Frontal cortex (tissue), 4 donors: ENCODE data around the gene FBXW7. TPM values are rescaled to one million over a fixed set of nuclear protein-coding genes. Genes with fewer than 3 reads are reported as not detected.

Experiments used
- DNase-seq, 2 donors: peaks; one replicate each; pipeline ENCODE4 v3.0.0; 2012; ENCODE audit warnings: low spot score in 2 of 2
- FAIRE-seq: peaks from 2 replicates; lab custom pipeline; 2012; peaks lifted over from hg19 to GRCh38; lab: Jason Lieb, UNC
- total RNA-seq: library from RNA; depleted of rRNA; stranded (reverse); fragments of >200 nt; gene quantifications from one replicate; pipeline ENCODE4 v1.2.3, GENCODE V29; 2014
- donor health status: control.
- donor health status: control.
- donor health status: control.

Gene FBXW7
- total RNA-seq, 1 donor from 2014 or later, result 433 TPM

- no peak for FAIRE-seq
- no peak for DNase-seq
Measured at GRCh38 chr4:152480326-152480725, 55.6 kb downstream of the FBXW7 start.

- no peak for DNase-seq
- FAIRE-seq, result no peak
Measured at GRCh38 chr4:152479428-152480026, 56.4 kb downstream of the FBXW7 start.

- FAIRE-seq, result no peak
- DNase-seq, result no peak
Measured at GRCh38 chr4:152478461-152479237, 57.2 kb downstream of the FBXW7 start.

DNA sequence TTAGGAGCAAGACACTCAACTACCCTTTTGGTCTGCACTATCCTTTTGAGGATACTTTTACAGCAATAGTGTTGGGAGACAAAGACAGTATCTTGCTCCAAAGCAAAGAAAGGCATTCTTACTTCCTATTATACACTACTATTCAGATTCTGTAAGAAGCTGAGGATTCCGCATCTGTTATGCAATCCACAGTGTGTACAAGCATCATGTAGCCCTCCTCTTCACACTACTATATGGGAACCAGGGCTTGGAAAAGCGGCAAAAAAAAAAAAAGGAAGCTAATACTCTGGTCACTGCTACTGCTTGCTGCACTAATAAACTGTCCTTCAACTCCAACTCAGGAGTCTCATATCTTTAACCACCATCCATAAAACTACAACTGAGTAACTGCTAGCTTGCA lies 59.1 kb downstream of the FBXW7 start:
- no peak for DNase-seq
- no peak for FAIRE-seq

DNA sequence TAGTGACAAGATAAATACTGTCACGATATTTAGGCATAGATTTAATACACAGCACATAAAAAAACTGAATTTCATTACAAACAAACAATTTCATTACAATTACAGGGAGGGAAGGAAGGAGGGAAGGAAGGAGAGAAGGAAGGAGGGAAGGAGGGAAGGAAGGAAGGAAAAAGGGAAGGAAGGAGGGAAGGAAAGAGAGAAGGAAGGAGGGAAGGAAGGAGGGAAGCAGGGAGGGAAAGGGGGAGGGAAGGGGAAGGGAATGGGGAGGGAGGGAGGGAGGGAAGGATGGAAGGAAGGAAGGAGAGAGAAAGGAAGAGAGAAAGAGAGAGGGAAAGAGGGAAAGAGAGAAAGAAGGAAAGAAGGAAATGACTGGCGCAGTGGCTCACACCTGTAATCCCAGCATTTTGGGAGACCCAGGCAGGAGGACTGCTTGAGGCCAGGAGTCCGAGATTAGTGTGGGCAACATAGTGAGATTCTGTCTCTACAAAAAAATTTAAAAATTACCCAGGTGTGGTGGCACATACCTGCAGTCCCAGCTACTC lies 64.6 kb downstream of the FBXW7 start:
- FAIRE-seq, result no peak
- no peak for DNase-seq

GRCh38 chr4:152468408-152468807 lies 67.5 kb downstream of the FBXW7 start:
- no peak for DNase-seq
- FAIRE-seq, result no peak

DNA sequence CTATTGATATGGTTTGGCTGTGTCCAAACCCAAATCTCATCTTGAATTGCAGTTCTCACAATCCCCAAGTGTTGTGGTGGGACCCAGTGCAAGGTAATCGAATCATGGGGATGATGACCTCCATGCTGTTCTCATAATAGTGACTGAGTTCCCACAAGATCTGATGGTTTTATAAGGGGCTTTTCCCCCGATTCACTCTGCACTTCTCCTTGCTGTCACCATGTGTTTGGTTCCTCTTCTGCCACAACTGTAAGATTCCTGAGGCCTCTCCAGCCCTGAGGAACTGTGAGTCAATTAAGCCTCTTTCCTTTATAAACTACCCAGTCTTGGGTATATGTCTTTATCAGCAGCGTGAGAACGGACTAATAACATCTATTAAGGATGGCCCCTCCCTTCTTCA lies 68.8 kb downstream of the FBXW7 start:
- DNase-seq (no peak), FAIRE-seq (no peak)

DNA sequence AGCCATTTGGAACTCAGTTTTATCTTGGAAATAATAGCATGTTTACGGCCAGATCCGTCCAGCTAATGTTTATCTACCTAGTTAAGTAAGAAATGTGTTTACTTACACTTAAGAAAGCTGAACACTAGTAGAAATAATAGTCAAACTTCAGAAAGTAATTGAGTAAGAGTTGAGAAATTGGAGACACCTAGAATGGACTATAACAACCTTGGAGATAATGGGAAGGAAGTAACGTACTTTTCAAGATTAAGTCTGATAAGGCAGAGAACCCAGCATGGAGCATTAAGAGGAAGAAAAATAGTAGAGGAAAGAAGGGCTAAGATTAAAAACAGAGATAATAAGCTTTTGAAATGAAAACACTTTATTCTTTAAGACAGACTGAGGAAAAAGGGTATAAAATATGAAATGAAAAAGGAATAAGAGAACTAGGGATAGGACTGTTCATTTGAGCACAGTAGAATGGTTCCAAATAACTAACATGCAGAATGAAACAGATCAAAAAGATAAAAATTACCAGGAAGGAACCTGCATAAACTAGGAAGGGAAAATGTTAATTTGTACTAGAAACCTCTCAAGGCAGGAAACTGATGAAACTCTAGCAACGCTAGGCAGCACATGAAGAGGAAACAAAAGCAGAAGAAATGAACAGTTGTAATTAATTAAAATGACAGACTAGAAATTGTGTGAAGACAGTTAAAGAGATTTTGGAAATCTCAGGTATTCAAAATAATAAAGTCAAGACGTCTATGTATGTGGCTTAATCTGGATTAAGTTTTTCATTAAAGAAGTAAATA lies 71.7 kb downstream of the FBXW7 start:
- FAIRE-seq, result no peak
- DNase-seq, result no peak

GRCh38 chr4:152463562-152463961 lies 72.3 kb downstream of the FBXW7 start:
- FAIRE-seq, result no peak
- DNase-seq, result no peak

DNA sequence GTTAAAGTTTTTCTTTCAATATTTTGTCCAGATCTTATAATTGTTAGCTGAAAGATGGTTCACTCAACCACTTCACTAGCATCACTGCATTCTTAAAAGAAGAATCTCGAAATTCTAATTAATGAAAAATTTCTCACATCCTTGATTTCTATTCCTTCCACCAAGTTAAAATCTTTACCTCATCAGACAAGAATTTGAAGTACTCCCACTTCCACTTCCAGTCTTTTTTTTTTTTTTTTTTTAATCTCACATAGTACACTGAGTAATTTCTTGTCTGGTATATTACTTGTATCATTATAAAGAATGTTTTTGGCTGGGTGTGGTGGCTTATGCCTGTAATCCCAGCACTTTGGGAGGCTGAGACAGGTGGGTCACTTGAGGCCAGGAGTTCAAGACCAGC lies 73.2 kb downstream of the FBXW7 start:
- DNase-seq, result no peak
- no peak for FAIRE-seq

GRCh38 chr4:152462047-152462446 lies 73.8 kb downstream of the FBXW7 start:
- FAIRE-seq (no peak), DNase-seq (no peak)

- DNase-seq, result no peak
Measured at GRCh38 chr4:152460488-152460887, 75.4 kb downstream of the FBXW7 start.

DNA sequence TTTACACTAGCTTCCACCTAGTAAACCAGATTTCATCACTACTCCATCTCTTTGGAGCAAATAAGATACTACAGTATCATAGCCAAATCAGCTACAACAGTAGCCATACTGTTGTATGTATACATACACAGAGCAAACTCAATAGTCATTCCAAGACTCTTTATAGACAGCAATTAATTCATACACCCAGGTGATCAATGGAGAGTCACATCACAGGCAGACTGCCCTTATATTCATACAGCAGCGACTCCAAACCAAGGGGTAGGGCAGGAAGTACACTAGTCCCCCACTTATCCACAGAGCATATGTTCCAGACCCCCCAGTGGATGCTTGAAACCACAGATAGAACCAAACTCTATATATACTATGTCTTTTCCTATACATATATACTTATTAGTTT lies 76.6 kb downstream of the FBXW7 start:
- DNase-seq (no peak), FAIRE-seq (no peak)

More at GRCh38 chr4:152460488-152460887, 75.4 kb downstream of the FBXW7 start:
- FAIRE-seq, result no peak

GRCh38 chr4:152458801-152459302 lies 77.0 kb downstream of the FBXW7 start:
- no peak for DNase-seq
- FAIRE-seq, result no peak

DNA sequence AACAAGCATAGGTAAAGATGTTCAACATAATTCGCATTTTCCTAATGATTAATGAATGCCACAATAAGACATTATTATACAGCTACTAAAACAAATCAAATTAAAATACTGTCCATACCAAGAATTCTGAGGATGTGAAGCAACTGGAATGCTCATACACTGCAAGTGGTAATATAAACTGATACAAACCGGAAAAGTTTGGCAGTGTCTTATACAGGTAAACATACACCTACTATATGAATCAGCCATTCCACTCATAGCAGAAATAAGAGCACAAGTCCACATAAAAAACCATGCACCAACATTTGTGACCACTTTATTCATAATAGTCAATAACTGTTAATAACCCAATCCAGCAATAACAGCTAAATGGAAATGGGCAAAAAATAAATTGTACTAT lies 79.3 kb downstream of the FBXW7 start:
- DNase-seq (no peak), FAIRE-seq (no peak)

DNA sequence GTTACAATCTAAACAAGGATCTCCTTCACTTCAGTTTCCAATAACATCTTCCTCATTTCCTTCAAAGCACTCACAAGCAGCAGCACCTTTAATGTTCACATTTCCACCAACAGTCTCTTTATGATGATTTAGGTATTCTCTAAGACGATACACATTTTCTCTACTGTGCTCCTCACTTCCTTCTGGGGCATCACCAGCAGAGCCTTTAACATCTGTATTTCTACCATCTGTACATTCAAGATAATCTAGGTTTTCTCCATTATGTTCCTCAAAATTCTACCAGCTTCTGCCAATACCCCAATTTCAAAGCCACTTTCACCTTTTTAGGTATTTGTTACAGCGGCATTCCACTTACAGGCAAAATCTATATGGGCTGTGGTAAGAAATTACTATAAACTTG lies 80.6 kb downstream of the FBXW7 start:
- DNase-seq (no peak), FAIRE-seq (no peak)

DNA sequence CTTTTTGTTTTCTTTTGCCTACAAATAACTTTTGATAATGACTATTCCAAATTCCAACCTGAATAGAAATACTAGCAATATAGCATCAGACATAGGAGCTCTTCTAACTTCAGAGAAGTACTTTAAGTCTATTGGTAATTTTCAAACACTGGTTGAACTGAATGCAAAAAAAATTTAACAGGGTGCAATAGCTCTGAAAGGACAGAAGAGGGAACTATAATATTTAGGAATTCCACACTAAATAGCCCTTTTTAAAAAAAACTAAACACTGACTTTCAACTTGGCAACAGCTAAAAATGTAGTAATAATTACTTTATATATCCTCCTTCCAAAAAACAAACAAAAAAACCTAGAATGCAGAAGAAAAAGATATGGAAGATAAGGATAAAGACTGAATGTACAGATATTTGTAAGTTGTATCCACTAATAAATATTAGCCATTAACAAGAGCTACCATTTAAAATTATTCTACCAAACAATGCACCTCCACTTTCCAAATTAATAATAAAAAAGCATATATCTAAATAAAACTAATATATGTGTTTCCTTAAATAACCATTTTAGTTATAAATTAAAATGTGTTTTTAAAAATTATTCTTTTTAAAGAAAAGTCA lies 81.4 kb downstream of the FBXW7 start:
- FAIRE-seq (no peak), DNase-seq (peak; percentile 8 to 16)

DNA sequence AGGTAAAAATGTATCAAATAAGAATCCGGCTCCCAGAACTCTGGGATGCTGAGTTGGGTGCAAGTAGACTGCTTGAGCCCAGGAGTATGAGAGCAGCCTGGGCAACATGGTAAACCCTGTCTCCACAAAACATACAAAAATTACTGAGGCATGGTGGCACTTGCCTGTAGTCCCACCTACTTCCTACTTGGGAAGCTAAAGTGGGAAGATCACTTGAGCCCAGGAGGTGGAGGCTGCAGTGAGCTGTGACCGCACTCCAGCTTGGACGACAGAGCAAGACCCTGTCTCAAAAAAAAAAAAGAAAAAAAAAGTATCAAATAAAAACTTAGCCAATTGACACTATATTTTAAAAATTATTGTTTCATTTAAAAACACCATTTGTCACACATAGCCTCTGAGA lies 84.4 kb downstream of the FBXW7 start:
- DNase-seq (no peak), FAIRE-seq (no peak)

- no peak for FAIRE-seq
- no peak for DNase-seq
Measured at GRCh38 chr4:152448854-152449253, 87.0 kb downstream of the FBXW7 start.
